Nephron (organoid): ENCODE measurements around the gene THY1.
A peak's percentile ranks its signal among the peaks of the same experiment; 100 is the strongest.
"Not testable (repeated sequence)": the region's sequence is repeated elsewhere in the genome, so short reads cannot be mapped to it uniquely, and the experiment has no call there.

ENCODE experiments used
- H3K27ac Mint-ChIP-seq, 3 experiments: 2 replicates each; pipeline ENCODE4 v1.8.0; 2020; ENCODE audit warnings: mixed read lengths in 3 of 3, mild to moderate bottlenecking in 2 of 3, moderate library complexity in 1 of 3
- H3K27me3 Mint-ChIP-seq: 2 replicates; pipeline ENCODE4 v1.8.0; 2021; ENCODE audit warnings: low read depth, mild to moderate bottlenecking, moderate library complexity, mixed read lengths
- H3K36me3 Mint-ChIP-seq: 2 replicates; pipeline ENCODE4 v1.8.0; 2020; ENCODE audit warnings: low read depth, mixed read lengths
- H3K4me1 Mint-ChIP-seq: 2 replicates; pipeline ENCODE4 v1.8.0; 2020; ENCODE audit warnings: mixed read lengths
- H3K4me3 Mint-ChIP-seq, 3 experiments: 2 replicates each; pipeline ENCODE4 v1.8.0; 2020; ENCODE audit warnings: mild to moderate bottlenecking in 3 of 3, mixed read lengths in 3 of 3, moderate library complexity in 2 of 3
- H3K9me3 Mint-ChIP-seq: 2 replicates; pipeline ENCODE4 v1.8.0; 2020; ENCODE audit warnings: mixed read lengths
- CTCF ChIP-seq, 3 experiments: fragments of 200-600 bp; sonication (generic); IDR thresholded peaks; one replicate each; pipeline ENCODE4 v1.5.0; 2021; ENCODE audit warnings: antibody characterized with exemption in 3 of 3; ENCODE audit not compliant: unreplicated experiment in 3 of 3

Gene THY1

GRCh38 chr11:119391275-119391674 is 31.7 kb downstream of the THY1 start:
- Mint-ChIP-seq H3K27ac (no peak overlapping the region), H3K4me3 (no peak overlapping the region), H3K36me3 (no peaks in the 10 kb centered on the region), H3K4me1 (no peaks in the 10 kb centered on the region), H3K9me3 (no peaks in the 10 kb centered on the region), H3K27me3 (no peaks in the 10 kb centered on the region)
- no peak for TF ChIP-seq CTCF (IDR thresholded peaks at IDR 0.05; ENCODE audit: unreplicated experiment in 3 of 3)

- Mint-ChIP-seq H3K27me3 (no peaks in the 10 kb centered on the region), H3K4me3 (no peak overlapping the region), H3K36me3 (no peaks in the 10 kb centered on the region), H3K4me1 (no peaks in the 10 kb centered on the region), H3K9me3 (no peaks in the 10 kb centered on the region), H3K27ac (no peak overlapping the region)
- TF ChIP-seq CTCF (IDR thresholded peaks at IDR 0.05; ENCODE audit: unreplicated experiment in 3 of 3), result peak in 2 of 3 experiments; percentile 21 to 23
These were observed 33.2 kb downstream of the THY1 start for GRCh38 chr11:119389611-119390254.

- Mint-ChIP-seq H3K36me3 (no peaks in the 10 kb centered on the region), H3K4me3 (no peak overlapping the region), H3K27ac (no peak overlapping the region), H3K9me3 (no peaks in the 10 kb centered on the region), H3K27me3 (no peaks in the 10 kb centered on the region), H3K4me1 (no peaks in the 10 kb centered on the region)
- no peak for TF ChIP-seq CTCF (IDR thresholded peaks at IDR 0.05; ENCODE audit: unreplicated experiment in 3 of 3)
These were observed 34.9 kb downstream of the THY1 start for GRCh38 chr11:119388103-119388502.

GRCh38 chr11:119384332-119384731 is 38.6 kb downstream of the THY1 start:
- Mint-ChIP-seq H3K4me1 (peaks cover 8% of the 10 kb centered on the region), H3K4me3 (no peak overlapping the region), H3K36me3 (no peaks in the 10 kb centered on the region), H3K27ac (no peak overlapping the region), H3K27me3 (peaks cover 5% of the 10 kb centered on the region), H3K9me3 (no peaks in the 10 kb centered on the region)
- TF ChIP-seq CTCF (IDR thresholded peaks at IDR 0.05; ENCODE audit: unreplicated experiment in 3 of 3), result no peak

- H3K4me1 Mint-ChIP-seq, result peaks cover 19% of the 10 kb centered on the region
- H3K4me3 Mint-ChIP-seq, H3K27ac Mint-ChIP-seq, H3K9me3 Mint-ChIP-seq, H3K27me3 Mint-ChIP-seq, H3K36me3 Mint-ChIP-seq: not testable (repeated sequence)
These were observed 40.5 kb downstream of the THY1 start for GRCh38 chr11:119382513-119382912.

- Mint-ChIP-seq H3K27ac (no peak overlapping the region), H3K4me3 (no peak overlapping the region), H3K4me1 (peaks cover 19% of the 10 kb centered on the region), H3K27me3 (peaks cover 9% of the 10 kb centered on the region), H3K9me3 (no peaks in the 10 kb centered on the region), H3K36me3 (no peaks in the 10 kb centered on the region)
- no peak for TF ChIP-seq CTCF (IDR thresholded peaks at IDR 0.05; ENCODE audit: unreplicated experiment in 3 of 3)
These were observed 40.9 kb downstream of the THY1 start for GRCh38 chr11:119382101-119382500.
